ENCODE measurements around the gene PLEKHA7. TPM values are rescaled to one million over a fixed set of nuclear protein-coding genes. Genes with fewer than 3 reads are reported as not detected.

PLEKHA7 gene
- total and polyA plus RNA-seq, 2 of the 8 experiments (the other 6 are each of a cell fraction or from before 2014, with no cell fraction given): 11.4 to 25.6 TPM

DNA sequence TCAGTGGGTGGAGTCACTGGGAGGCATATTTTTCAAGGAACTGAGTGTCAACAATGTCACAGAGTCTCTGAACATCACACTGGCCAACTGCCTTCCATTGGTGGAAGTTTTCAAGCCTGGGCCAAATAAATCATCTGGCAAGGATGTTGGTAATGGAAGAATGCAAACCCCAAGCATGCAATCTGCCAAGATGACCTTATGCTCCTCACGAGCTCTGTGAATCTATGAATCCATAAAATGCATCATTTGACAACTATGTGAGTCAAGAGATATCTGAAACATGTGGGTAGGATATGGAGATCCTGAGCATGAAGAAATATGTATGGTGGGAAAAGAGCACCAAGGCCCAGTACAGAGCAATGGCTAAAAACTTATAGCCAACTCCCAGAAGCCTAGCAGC lies 122.2 kb downstream of the PLEKHA7 start:
- H3K9ac ChIP-seq (replicated peaks in 1 of 4; ENCODE audit: extremely low read depth in 1 of 4, low read depth in 3 of 4, low read length in 3 of 4): no peak overlapping the region
- no peak overlapping the region for H3K18ac ChIP-seq (ENCODE audit: extremely low read depth, low read length)
- no peak overlapping the region for H2AK5ac ChIP-seq (ENCODE audit: low read depth, low read length)
- H3K27ac ChIP-seq (ENCODE audit: low read depth, low read length): no peak overlapping the region
- H3K79me2 ChIP-seq (ENCODE audit: control insufficient read depth in 1 of 2, insufficient read depth in 2 of 2, low read length in 2 of 2): peaks cover 0 to 14% of the 10 kb centered on the region in 2 experiments; a peak in 2 of 4 replicates
- H4K91ac ChIP-seq (replicated peaks; ENCODE audit: insufficient read length, low read length): no peak overlapping the region
- peaks cover 6 to 19% (median 14%) of the 10 kb centered on the region in 4 experiments; a peak in 6 of 7 replicates for H3K4me1 ChIP-seq (replicated peaks in 1 of 4; ENCODE audit: control insufficient read depth in 3 of 4, insufficient read depth in 4 of 4, low read length in 3 of 4)
- FAIRE-seq: no peak
- no peak overlapping the region for H3K4ac ChIP-seq (replicated peaks; ENCODE audit: insufficient read length, low read depth, low read length)
- H4K20me1 ChIP-seq (replicated peaks in 1 of 2; ENCODE audit: control insufficient read depth in 1 of 2, insufficient read depth in 2 of 2, low read length in 2 of 2): peaks cover 0 to 2% of the 10 kb centered on the region in 2 experiments
- no peak overlapping the region for H2BK5ac ChIP-seq (ENCODE audit: low read depth, low read length)
- ChIA-PET CTCF (ENCODE audit: partially characterized antibody) (interaction anchor here (1.6 to 1.9 kb wide), 2 partner anchors 9 to 171 kb away, joined by 4 to 5 read pairs; no protein-coding TSS in a partner anchor), POLR2A (ENCODE audit: partially characterized antibody) (interaction anchor here (0.9 to 1.4 kb wide), 2 partner anchors 10 to 14 kb away, joined by 3 to 4 read pairs; no protein-coding TSS in a partner anchor)
- H3K4me2 ChIP-seq (ENCODE audit: insufficient read depth in 1 of 2, low read depth in 2 of 2, low read length in 2 of 2): no peak overlapping the region
- H2BK15ac ChIP-seq (ENCODE audit: low read length): no peak overlapping the region
- H3K4me3 ChIP-seq (ENCODE audit: extremely low read depth in 1 of 4, insufficient read depth in 2 of 4, low read depth in 3 of 4, low read length in 4 of 4): no peak overlapping the region
- WGBS, 2 experiments (ENCODE audit: extremely low coverage in 1 of 2, insufficient coverage in 1 of 2, insufficient read length in 1 of 2, insufficient replicate concordance in 2 of 2, low coverage in 1 of 2, low lambda C conversion rate in 2 of 2, missing lambda C conversion rate in 1 of 2): 100% methylated on average over 1 of the region's 1 CpG; no CpG with 5 or more reads in 1 of the 2 experiments
- no peak overlapping the region for H3K56ac ChIP-seq (replicated peaks; ENCODE audit: insufficient read length, low read depth, low read length)
- peaks cover 0 to 11% of the 10 kb centered on the region in 2 experiments; a peak in 2 of 4 replicates for H3K9me3 ChIP-seq (ENCODE audit: insufficient read depth in 2 of 2, low read depth in 1 of 2, low read length in 1 of 2)
- DNase-seq (ENCODE audit: low read depth in 1 of 2, low spot score in 2 of 2): no peak
- no peaks in the 10 kb centered on the region for H3K23me2 ChIP-seq (ENCODE audit: low read depth, low read length)
- H4K5ac ChIP-seq (ENCODE audit: insufficient read length, low read depth, low read length): no peak overlapping the region
- no peaks in the 10 kb centered on the region for H3K36me3 ChIP-seq (ENCODE audit: control insufficient read depth in 2 of 4, insufficient read depth in 4 of 4, low read length in 3 of 4)
- H3K79me1 ChIP-seq (ENCODE audit: low read depth, low read length): no peaks in the 10 kb centered on the region; the same call in 1 of the 2 replicates
- TF ChIP-seq CREB1 (IDR thresholded peaks at IDR 0.05) (no peak), CEBPB (IDR thresholded peaks at IDR 0.05; ENCODE audit: low read depth, low read length) (no peak), PHF8 (conservative IDR thresholded peaks at IDR 0.05; ENCODE audit: low read depth, low read length) (no peak), SP4 (IDR thresholded peaks at IDR 0.05; ENCODE audit: low read length) (no peak)
- no peak overlapping the region for H4K8ac ChIP-seq (ENCODE audit: extremely low read depth, insufficient read depth, low read length)
- no peak overlapping the region for H3K14ac ChIP-seq (ENCODE audit: insufficient read length)
- H2BK120ac ChIP-seq (replicated peaks; ENCODE audit: low read depth, low read length): no peak overlapping the region
- no peak overlapping the region for H3K23ac ChIP-seq (ENCODE audit: insufficient read length)
- H2AFZ ChIP-seq (ENCODE audit: low read length): no peak overlapping the region
- no peaks in the 10 kb centered on the region; a peak in 1 of 7 replicates for H3K27me3 ChIP-seq (replicated peaks in 1 of 4; ENCODE audit: control insufficient read depth in 3 of 4, extremely low read depth in 1 of 4, insufficient read depth in 3 of 4, low read length in 3 of 4)
- H2BK12ac ChIP-seq (ENCODE audit: low read depth, low read length): no peak overlapping the region
- no peak overlapping the region for H2BK20ac ChIP-seq (ENCODE audit: low read length)
